Measurements from ENCODE around the gene APLN. TPM values are rescaled to one million over a fixed set of nuclear protein-coding genes. Genes with fewer than 3 reads are reported as not detected.

Gene APLN
- total RNA-seq, 4 donors from 2014 or later: 0.32 to 3.1 (median 0.76) TPM

- ATAC-seq (ENCODE audit: low FRiP score): no peak
- no peak for DNase-seq (ENCODE audit: low spot score)
- TF ChIP-seq CTCF (IDR thresholded peaks at IDR 0.05): no peak
Measured at GRCh38 chrX:129649268-129650182, 5.2 kb downstream of the APLN start.

DNA sequence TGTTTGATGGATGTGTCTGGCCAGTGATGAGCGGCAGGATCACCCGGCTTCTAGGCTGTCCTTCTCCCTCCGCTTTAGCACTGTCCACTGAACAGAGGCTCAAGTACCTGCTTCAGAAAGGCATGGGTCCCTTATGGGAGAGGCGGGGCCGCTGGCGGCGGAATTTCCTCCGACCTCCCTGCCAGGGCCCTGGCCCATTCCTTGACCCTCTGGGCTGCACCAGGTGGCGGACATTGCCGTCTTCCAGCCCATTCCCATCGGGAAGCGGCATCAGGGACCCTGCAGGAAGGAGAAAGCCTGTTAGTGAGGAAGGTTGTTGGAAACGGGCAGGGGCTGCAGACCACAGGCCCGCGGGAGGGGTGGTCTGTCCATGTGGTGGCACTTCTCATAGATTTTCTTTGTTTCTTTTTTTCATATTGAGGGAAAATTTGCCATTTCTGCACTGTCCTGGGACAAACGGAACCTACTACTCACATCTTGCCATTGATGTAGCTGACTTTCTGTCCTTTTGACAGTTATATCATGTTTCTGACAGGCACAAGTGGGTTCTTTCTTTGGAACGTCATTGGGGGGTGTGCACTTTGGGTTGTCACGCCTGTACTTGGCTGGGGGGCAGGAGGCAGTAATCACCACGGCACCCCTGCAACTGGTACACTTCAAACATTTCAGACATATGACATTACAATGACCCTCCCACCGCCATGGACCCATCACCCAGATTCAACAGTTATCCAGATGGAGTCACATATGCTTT is 6.1 kb downstream of the APLN start:
- DNase-seq (ENCODE audit: low spot score): no peak
- ATAC-seq (ENCODE audit: low FRiP score): no peak
- TF ChIP-seq CTCF (IDR thresholded peaks at IDR 0.05): no peak

- ATAC-seq (ENCODE audit: low FRiP score) (no peak), DNase-seq (ENCODE audit: low spot score) (no peak)
- TF ChIP-seq CTCF (IDR thresholded peaks at IDR 0.05): no peak
Measured at GRCh38 chrX:129647418-129648410, 7.0 kb downstream of the APLN start.

DNA sequence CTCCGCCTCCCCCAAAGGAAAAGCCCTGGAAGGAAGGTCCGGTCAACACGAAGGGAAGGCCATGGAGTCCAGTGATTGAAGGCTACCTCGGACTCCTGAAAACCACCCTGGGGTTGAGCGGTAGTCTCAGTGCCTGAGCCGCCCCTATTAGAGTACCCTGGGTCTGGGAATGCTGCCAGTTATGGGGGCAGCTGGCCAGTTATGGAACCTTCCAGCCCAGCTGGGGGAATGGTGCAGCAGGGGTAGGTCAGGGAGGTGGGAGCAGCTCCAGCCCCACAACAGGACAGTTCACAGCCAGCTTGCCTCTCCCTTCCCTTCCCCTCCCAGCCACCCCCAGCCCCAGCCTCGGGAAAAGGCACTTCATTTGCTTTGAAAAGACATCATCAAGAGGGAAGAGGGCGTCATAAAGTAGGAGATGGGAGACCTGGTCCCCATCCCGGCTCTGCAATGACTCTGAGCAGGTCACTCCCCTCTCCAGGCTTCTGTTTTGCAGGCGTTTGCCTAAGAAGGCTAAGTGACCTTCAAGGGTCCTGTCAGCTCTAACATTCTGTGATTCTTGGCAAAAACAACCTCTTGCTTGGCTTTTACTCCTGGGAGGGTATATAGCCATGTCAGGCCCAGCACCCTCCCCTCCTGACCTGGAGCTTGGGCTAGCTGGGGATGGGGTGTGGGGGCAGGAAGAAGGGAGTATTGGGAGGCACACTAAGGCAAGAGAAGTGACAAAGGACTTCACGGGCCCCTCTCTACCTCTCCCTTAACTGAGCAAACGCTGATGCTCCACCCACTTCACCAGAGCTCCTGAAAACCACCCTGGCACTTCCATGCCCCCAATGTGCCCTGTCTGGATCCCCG is 8.0 kb downstream of the APLN start:
- TF ChIP-seq CTCF (IDR thresholded peaks at IDR 0.05): no peak
- DNase-seq (ENCODE audit: low spot score): no peak
- no peak for ATAC-seq (ENCODE audit: low FRiP score)

- ATAC-seq (ENCODE audit: low FRiP score) (peak; percentile 83), DNase-seq (ENCODE audit: low spot score) (no peak)
- no peak for TF ChIP-seq CTCF (IDR thresholded peaks at IDR 0.05)
Measured at GRCh38 chrX:129642641-129643040, 12.1 kb downstream of the APLN start.

DNA sequence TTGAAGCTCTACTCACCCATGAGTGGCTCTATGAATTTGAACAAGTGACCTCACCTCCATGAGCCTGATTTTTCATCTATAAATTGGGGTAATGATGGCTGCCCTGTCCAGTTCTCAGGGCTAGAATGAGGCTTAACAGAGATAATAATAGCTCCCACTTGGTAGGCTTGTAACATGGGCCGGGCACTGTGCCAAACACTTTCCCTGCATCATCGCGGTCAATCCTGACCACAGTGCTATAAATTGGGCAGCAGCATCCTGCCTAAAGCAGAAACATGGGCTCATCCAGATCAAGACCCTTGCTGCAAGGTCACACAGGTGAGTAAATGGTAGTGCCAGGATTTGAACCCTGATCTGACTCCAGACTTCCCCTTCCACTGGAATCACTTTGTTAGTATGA is 12.8 kb downstream of the APLN start:
- TF ChIP-seq CTCF (IDR thresholded peaks at IDR 0.05): no peak
- no peak for DNase-seq (ENCODE audit: low spot score)
- ATAC-seq (ENCODE audit: low FRiP score): no peak
